Esophagus squamous epithelium (tissue), 4 donors: ENCODE measurements around the gene RTL1.

Source experiments
- POLR2A ChIP-seq, 4 donors: fragments of 450-650 bp; IDR thresholded peaks; one replicate each; pipeline ENCODE4 v1.6.1; 2017; ENCODE audit warnings: antibody characterized with exemption in 4 of 4, mild to moderate bottlenecking in 4 of 4, moderate library complexity in 3 of 4
- TF ChIP-seq, protein P1 (sequence below), 6 experiments: fragments of 450-650 bp in 4 of 6; fragments of 200-600 bp in 2 of 6; sonication (generic) in 2 of 6; IDR thresholded peaks; one replicate each; pipeline ENCODE4 v1.5.1; 2016 to 2019; ENCODE audit warnings: antibody characterized with exemption in 6 of 6, mild to moderate bottlenecking in 4 of 6, moderate library complexity in 4 of 6

DNA sequence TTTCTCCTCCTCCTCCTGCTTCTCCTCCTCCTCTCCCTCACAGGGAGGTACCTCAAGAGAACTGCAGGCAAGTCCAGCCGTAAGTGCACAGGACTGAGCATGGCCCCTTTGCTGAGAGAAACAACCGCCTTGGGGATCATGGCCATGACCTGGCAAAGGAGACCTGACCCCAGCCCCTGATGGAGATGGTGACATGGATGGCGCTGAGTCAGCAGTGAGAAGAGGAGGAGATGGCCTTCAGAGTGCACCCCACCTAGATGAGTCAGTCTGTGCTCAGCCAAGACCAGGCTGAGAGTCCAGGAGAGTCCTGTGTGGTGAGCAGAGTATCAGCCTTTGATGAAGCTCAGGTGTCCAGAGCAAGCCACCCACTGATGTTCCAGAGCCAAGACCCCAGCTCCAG, 41.2 kb downstream of the RTL1 start:
- TF ChIP-seq POLR2A (IDR thresholded peaks at IDR 0.05) = no peak
- TF ChIP-seq, protein P1, sequence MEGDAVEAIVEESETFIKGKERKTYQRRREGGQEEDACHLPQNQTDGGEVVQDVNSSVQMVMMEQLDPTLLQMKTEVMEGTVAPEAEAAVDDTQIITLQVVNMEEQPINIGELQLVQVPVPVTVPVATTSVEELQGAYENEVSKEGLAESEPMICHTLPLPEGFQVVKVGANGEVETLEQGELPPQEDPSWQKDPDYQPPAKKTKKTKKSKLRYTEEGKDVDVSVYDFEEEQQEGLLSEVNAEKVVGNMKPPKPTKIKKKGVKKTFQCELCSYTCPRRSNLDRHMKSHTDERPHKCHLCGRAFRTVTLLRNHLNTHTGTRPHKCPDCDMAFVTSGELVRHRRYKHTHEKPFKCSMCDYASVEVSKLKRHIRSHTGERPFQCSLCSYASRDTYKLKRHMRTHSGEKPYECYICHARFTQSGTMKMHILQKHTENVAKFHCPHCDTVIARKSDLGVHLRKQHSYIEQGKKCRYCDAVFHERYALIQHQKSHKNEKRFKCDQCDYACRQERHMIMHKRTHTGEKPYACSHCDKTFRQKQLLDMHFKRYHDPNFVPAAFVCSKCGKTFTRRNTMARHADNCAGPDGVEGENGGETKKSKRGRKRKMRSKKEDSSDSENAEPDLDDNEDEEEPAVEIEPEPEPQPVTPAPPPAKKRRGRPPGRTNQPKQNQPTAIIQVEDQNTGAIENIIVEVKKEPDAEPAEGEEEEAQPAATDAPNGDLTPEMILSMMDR (IDR thresholded peaks at IDR 0.05) = no peak
